Activated CD8-positive, alpha-beta memory T cell treated with anti-CD3 and anti-CD28 coated beads for 1 hour (primary cell): ENCODE data around the gene MTF1.
"Not testable (repeated sequence)": the region's sequence is repeated elsewhere in the genome, so short reads cannot be mapped to it uniquely, and the experiment has no call there.

Experiments used
- DNase-seq, 2 donors: peaks; one replicate each; pipeline ENCODE4 v3.0.0-alpha.2; 2020; ENCODE audit warnings: low read depth in 1 of 2; ENCODE audit errors: extremely low read depth in 1 of 2

The MTF1 gene

GRCh38 chr1:37795340-37796125 is 63.9 kb downstream of the MTF1 start:
- no peak for DNase-seq

DNA sequence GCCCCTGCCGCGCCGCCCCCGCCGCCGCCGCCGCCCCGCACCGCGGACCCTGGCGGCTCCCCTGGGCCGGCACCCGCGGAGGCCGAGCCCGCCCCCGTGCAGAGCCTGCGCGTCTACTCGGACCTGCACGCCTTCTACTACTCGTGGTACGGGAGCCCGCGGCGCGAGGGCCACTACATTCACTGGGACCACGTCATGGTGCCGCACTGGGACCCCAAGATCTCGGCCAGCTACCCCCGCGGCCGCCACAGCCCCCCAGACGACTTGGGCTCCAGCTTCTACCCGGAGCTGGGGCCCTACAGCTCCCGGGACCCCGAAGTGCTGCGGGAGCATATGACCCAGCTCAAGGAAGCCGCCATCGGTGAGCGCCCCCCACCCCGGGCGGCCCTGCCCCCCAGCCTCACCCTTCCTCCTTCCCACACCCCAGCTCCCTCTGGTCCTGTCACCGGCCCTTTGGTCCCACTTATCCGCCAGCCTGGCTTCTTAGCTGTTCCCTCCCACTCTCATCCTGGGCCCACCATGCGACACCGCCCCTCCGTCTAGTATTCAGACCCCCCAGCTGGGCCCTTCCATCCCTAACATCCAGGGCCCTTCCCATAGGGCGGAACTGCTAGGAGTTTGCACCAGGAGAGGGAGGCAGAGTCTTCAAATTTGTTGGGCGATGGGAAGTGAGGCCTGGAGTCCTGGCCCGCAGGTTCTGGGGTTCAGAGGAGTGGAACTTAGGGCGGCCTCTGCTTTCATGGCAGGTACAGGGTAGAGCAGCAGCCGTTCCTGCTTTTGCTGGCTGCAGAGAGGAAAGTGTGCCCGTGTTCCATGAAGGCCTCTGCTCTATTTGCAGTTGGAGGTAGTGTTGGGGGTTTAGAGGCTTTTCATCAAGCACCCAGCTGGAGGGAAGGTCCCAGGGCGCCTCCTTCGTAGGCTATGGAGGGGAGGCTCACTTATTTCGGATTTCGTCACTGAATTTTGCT is 64.7 kb downstream of the MTF1 start:
- no peak for DNase-seq

- DNase-seq, result no peak
Measured at GRCh38 chr1:37793773-37794371, 65.5 kb downstream of the MTF1 start, which contains the start of gene MANEAL. Gene MANEAL (plus strand): TSS chr1:37793847. CDS start chr1:37794183, 336 bp downstream.

DNA sequence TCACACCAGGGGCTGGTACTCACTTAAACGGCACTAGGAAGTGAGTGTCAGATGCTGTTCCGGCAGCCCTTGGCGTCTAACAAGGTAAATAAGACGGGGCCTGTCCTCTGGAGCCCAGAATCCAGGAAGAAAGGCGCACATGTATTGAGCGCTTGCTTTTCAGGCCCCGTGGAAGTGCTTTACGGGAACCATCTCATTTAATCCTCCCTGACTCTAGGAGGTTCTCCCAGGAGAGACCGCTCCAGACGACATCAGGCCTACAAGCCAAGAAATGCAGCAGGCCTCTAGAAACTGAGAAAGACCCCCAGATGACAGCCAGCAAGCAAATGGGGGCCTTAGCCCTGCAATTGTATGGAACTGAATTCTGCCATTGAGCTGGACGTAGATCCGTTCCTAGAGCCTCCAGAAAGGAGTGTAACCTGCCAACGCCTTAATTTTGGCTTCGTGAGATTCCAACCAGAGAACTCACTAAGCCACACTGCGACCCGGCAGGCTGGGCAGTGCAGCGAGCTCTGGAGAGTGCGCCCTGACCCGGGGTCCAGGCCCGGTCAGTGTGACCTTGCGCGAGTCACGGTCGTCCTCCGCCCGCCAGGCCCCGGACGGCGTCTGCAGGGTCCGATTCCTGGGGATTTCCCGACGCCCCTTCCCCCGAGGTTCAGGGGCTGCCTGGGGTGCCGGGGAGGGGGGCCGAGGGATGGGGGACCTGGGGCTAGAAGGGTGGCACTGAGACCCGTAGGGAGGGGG is 66.3 kb downstream of the MTF1 start:
- no peak for DNase-seq

DNA sequence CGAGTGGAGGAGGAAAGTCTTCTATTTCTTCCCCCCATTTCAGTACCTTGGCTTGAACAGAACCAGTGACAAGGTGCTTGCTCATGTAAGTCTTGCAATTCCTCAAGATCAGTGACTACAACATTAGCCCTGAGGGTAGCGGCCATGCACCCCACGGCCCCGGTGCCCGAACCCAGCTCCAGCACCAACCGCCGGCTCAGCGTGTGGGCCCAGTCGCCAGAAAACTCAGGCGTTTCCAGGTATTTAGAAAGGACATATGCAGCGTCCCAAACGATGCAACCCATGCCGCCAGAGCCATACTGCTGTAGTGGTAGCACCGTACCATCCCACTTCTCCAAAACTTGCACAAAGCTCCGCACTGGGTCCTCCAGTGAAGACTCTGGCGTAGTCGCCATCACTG is 76.9 kb downstream of the MTF1 start:
- DNase-seq, result no peak

DNA sequence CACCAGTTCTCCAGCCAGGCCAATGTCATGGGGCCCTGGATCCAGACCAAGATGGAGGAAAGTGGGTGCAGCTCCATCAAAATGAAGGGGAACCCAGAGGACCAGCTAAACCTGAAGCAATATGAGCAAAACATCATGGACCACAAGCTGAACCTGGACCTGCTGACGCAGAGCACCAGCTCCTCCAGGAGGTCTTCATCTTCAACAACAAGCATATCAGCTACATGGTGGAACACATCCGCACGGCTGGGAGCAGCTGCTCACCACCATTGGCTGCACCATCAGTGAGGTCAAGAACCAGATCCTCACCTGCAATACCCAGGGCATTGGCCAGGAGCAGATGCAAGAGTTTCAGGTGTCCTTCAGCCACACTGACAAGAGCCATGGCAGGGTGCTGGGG is 80.7 kb downstream of the MTF1 start:
- DNase-seq, result no peak

DNA sequence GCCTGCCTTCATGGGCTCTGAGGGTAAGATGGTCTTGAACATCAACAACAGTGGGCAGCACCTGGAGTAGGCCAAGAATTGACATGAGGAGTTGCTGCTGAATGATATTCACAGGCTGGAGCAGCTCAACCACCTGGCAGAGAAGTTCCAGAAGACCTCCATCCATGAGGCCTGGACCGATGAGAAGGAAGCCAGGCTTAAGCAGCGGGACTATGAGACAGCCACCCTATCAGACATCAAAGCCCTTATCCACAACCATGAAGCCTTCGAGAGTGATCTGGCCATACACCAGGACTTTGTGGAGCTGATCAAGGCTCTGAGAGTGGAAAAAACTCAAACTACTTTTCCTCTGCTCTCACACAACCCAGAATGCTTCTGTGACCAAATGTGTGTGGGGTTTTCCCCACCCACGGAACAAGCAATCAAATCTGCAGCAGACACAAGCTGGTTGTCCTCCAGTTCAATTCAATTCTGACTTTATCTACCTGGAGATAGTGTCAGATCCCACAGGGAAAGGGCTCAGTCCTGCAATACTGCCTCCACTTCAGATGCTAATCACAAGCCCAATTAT is 82.4 kb downstream of the MTF1 start:
- DNase-seq, result no peak

DNA sequence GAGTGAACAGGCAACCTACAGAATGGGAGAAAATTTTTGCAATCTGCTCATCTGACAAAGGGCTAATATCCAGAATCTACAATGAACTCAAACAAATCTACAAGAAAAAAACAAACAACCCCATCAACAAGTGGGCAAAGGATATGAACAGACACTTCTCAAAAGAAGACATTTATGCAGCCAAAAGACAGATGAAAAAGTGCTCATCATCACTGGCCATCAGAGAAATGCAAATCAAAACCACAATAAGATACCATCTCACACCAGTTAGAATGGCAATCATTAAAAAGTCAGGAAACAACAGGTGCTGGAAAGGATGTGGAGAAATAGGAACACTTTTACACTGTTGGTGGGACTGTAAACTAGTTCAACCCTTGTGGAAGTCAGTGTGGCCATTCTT is 88.0 kb downstream of the MTF1 start:
- not testable (repeated sequence) for DNase-seq

DNA sequence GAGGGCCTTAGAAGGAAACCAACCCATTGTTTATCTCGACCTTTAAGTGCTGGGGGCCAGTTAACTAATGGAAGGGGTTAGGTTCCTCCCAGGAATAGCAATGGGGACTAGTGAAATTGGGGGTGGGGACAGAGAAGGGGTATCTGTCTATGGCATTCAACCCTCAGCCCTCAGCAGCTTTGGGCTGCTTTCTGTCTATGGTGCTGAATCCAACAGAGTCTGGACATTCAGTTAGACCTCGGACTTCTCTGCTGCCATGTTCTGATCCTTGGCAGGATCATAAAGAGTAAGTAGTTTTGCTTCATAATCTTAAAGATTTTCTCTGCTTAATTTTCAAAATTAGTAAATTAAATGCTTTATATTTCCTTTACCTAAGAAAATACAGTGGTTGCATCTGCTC is 91.9 kb downstream of the MTF1 start:
- no peak for DNase-seq

- DNase-seq, result no peak
Measured at GRCh38 chr1:37765916-37766664, 93.3 kb downstream of the MTF1 start.

DNA sequence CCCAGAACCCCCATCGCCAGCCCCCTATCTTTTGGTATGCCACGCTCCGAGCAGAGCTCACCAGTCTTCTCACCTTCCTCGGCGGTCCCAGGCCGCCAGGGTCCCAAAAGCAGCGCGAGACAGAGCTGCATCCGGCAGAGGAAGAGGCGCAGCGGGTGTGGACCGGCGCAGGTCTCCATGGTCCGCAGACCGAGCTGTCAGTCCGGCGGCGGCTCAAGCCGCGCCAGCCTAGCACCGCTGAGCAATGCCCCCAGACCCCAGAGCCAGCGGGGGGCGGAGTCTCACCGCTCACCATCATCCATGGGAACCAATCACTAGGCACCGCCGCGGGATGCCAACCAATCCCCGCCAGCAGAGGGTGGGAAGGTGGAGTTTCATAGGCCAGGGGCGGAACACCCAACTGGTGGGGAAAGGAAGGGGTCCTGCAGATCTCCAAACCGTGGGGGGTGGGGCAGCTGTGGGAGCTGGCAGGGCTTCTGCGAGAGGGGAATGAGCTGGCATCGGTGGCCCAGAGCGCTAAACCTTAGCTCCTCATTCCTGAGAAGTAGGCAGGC is 94.4 kb downstream of the MTF1 start, which contains the start of gene EPHA10:
EPHA10 (minus strand) TSS at position 233 of the 554 bp plus-strand sequence; CDS start at position 179, 54 bp downstream.
- no peak for DNase-seq

GRCh38 chr1:37764414-37764825 is 95.0 kb downstream of the MTF1 start:
- DNase-seq, result no peak

DNA sequence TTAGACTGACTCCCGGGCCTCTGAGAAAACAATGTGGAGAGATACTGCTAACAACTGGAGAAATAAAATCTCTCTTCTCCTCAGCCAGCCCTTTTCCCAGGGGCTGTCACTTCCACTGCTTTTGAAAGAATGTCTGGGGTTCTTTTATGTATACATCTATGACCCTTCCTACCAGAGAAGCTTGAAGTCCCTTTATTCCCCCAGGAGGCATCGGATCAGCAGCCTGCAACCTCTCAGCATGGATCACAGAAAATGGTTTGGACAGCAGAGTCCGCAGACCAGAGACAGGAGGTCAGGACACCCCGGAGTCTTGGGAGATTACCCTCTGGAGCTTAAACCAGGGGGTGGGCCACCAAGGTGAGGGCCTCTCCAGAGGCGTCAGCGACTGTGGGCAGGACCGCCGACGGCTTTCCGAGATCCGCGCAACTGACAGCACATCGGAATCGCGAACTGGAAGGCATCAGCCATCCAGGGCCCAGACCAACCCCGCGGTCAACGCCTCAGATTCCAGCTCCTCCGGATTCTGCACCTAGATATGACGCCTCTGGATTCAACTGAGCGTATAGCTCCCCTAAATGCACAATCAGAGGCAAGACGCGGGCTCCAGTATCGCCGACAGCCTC is 95.5 kb downstream of the MTF1 start:
- no peak for DNase-seq

DNA sequence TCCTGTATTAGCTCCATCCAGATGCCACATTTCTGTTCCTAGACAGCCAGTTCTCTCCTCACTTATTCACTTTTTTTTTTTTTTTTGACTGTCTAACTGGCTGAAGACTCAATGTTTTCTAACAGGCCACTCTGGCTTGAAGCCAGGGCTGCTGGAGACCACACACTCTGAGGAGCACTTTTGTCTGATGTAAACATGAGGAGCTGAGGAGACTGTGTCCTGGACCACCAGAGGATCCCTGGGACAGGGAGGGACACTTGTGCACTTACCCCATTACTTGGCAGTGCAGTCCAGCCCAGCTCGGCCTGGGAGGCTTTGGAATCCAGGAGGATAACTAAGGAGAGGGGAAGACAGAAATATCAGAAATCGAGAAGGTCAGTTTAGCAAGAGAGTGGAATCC is 96.9 kb downstream of the MTF1 start:
- DNase-seq, result no peak

DNA sequence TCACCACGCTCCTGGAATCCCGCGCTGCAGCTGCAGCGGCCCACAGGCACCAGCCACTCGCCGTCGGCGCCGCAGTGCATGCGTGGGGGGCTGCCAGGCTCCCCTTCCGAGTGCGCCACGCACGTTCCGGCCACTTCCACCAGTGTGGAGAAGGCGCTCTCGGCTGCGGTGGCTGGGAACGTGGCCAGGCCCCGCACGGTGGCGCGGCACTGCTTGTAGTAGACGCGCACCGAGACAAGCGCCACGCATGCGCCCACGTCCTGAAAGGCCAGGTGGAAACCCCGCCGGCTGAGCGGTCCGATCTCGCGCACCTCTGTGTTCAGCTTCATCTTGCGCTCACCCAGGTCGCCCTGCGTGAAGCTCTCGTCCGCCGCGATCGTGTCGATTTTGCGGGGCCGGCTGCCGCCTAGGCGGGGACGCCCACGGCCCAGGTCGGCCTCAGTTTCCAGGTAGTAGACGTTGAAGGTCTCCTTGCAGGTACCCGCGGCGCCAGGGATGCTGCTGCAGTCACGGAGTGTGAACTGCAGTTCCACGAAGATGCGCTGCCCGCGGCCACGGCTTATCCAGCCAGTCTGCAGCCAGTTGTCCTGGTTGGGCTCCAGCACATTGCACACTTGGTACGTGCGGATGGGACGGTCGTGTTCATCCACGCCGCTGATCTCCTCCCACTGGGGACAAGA is 97.8 kb downstream of the MTF1 start:
- DNase-seq, result no peak
